HG03342 (cell line): Measurements from ENCODE around the gene ERAL1.
"Not testable (repeated sequence)": the region's sequence is repeated elsewhere in the genome, so short reads cannot be mapped to it uniquely, and the experiment has no call there.

Source experiments
- ATAC-seq: cut with Tn5 transposase; IDR thresholded peaks from one replicate; pipeline ENCODE4 v1.9.1; 2021; ENCODE audit warnings: mild to moderate bottlenecking, moderate library complexity; ENCODE audit not compliant: unreplicated experiment

The ERAL1 gene

GRCh38 chr17:28854457-28855335 lies at the start of gene ERAL1:
Gene ERAL1, plus strand, starts transcription at chr17:28855016. Its CDS starts 19 bp downstream, at chr17:28855035.
- peak; percentile 91 for ATAC-seq

GRCh38 chr17:28807925-28808634 lies 46.7 kb upstream of the ERAL1 start:
- ATAC-seq = no peak

GRCh38 chr17:28810437-28810836 lies 44.4 kb upstream of the ERAL1 start:
- no peak for ATAC-seq

- ATAC-seq = no peak
Observed at GRCh38 chr17:28811651-28812090, 43.1 kb upstream of the ERAL1 start.

- ATAC-seq = peak; percentile 96
Observed at GRCh38 chr17:28812091-28812747, 42.6 kb upstream of the ERAL1 start.

GRCh38 chr17:28812748-28813377 lies 42.0 kb upstream of the ERAL1 start:
- ATAC-seq = no peak

GRCh38 chr17:28816540-28816939 lies 38.3 kb upstream of the ERAL1 start:
- ATAC-seq = no peak

GRCh38 chr17:28818819-28819221 lies 36.0 kb upstream of the ERAL1 start:
- no peak for ATAC-seq

- no peak for ATAC-seq
Observed at GRCh38 chr17:28819582-28819981, 35.2 kb upstream of the ERAL1 start.

GRCh38 chr17:28827672-28828071 lies 27.1 kb upstream of the ERAL1 start:
- ATAC-seq = no peak

- ATAC-seq = no peak
Observed at GRCh38 chr17:28828294-28829040, 26.3 kb upstream of the ERAL1 start.

- ATAC-seq = no peak
Observed at GRCh38 chr17:28834420-28834819, 20.4 kb upstream of the ERAL1 start.

- ATAC-seq = not testable (repeated sequence)
Observed at GRCh38 chr17:28836541-28836940, 18.3 kb upstream of the ERAL1 start.

- no peak for ATAC-seq
Observed at GRCh38 chr17:28839221-28839620, 15.6 kb upstream of the ERAL1 start.

GRCh38 chr17:28841901-28842281 lies 12.9 kb upstream of the ERAL1 start:
- ATAC-seq = no peak

- ATAC-seq = peak; percentile 90
Observed at GRCh38 chr17:28842282-28843012, 12.4 kb upstream of the ERAL1 start, which contains the start of gene FAM222B. Gene FAM222B, minus strand, starts transcription at chr17:28842790. Its CDS starts 76,123 bp downstream, at chr17:28766667.

- ATAC-seq = no peak
Observed at GRCh38 chr17:28843816-28844148, 11.0 kb upstream of the ERAL1 start.

- ATAC-seq = no peak
Observed at GRCh38 chr17:28846231-28846630, 8.6 kb upstream of the ERAL1 start.

GRCh38 chr17:28846699-28847098 lies 8.1 kb upstream of the ERAL1 start:
- not testable (repeated sequence) for ATAC-seq

GRCh38 chr17:28848667-28849066 lies 6.1 kb upstream of the ERAL1 start:
- not testable (repeated sequence) for ATAC-seq
